ENCODE measurements around the gene HOXA9.
A peak's percentile ranks its signal among the peaks of the same experiment; 100 is the strongest.

The HOXA9 gene

DNA sequence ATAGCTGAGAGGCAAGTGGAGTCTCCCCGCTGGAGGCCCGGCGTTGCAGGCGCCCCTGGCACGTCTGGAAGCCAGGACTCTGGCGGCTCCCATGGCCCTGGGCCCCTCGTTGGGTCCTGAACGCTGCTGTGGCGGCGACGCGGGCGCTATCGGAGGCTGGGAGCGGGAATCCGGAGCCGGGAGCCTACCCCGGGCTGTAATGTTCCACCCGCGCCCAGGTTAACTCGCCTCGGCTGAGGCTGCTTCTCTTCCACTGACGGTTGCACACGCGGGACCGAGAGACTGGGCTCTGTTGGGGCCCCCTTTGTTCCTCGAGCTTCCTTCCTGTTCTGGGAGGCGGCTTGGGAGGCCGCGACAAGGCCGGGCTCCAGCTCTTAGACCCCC, 20.6 kb downstream of the HOXA9 start:
- in situ Hi-C loops (cut with MboI; ENCODE audit: low pct_unique_long_range_greater_than_20kb, low sequenced_read_pairs, unreplicated experiment), result no loop called here

DNA sequence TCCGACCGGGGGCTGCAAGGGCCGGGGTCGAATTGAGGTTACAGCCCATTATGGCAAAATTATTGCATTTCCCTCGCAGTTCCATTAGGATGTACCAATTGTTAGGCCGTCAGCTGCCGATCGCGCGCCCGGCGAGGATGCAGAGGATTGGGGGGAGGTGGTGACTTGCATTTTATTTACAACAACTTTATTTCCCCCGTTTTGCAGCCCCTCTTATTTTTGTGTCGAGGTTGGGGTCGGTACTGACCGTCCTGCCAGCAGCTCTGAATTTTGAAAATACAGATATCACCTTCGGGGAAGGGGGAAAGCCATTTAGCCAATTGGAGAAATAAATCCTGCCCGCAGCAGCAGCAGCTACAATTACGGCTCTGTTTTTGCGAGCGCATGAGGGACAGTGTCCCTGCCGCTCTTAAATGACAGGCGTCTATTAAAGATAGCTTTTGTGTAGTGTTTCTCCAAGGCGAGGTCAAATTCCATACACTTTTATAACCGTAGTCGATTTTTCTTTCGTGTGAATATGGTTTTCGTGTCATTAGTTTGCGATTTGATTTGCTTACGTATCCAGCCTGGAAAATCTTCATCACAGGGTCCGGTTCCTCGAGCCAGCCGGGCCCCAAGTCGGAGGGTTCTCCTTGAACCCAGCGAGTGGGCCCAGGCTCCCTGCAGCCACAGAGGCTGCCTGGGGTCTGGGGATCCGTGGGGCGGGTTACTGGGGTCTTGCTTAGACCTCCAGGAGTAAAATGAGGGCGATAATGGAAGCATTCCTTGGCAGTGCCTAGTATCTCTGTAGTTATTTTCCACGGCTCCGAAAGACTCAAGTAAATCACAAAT, 21.2 kb downstream of the HOXA9 start:
- in situ Hi-C loops (cut with MboI; ENCODE audit: low pct_unique_long_range_greater_than_20kb, low sequenced_read_pairs, unreplicated experiment), result no loop called here
- TF ChIP-seq, protein P1, sequence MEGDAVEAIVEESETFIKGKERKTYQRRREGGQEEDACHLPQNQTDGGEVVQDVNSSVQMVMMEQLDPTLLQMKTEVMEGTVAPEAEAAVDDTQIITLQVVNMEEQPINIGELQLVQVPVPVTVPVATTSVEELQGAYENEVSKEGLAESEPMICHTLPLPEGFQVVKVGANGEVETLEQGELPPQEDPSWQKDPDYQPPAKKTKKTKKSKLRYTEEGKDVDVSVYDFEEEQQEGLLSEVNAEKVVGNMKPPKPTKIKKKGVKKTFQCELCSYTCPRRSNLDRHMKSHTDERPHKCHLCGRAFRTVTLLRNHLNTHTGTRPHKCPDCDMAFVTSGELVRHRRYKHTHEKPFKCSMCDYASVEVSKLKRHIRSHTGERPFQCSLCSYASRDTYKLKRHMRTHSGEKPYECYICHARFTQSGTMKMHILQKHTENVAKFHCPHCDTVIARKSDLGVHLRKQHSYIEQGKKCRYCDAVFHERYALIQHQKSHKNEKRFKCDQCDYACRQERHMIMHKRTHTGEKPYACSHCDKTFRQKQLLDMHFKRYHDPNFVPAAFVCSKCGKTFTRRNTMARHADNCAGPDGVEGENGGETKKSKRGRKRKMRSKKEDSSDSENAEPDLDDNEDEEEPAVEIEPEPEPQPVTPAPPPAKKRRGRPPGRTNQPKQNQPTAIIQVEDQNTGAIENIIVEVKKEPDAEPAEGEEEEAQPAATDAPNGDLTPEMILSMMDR (IDR thresholded peaks at IDR 0.05; ENCODE audit: extremely low read depth, insufficient read depth, missing control alignments), result no peak
- no peak for DNase-seq (ENCODE audit: low spot score)

More for the DNA sequence above, 20.6 kb downstream of the HOXA9 start:
- DNase-seq (ENCODE audit: low spot score), result no peak
- TF ChIP-seq, protein P1 (IDR thresholded peaks at IDR 0.05; ENCODE audit: extremely low read depth, insufficient read depth, missing control alignments), result no peak

DNA sequence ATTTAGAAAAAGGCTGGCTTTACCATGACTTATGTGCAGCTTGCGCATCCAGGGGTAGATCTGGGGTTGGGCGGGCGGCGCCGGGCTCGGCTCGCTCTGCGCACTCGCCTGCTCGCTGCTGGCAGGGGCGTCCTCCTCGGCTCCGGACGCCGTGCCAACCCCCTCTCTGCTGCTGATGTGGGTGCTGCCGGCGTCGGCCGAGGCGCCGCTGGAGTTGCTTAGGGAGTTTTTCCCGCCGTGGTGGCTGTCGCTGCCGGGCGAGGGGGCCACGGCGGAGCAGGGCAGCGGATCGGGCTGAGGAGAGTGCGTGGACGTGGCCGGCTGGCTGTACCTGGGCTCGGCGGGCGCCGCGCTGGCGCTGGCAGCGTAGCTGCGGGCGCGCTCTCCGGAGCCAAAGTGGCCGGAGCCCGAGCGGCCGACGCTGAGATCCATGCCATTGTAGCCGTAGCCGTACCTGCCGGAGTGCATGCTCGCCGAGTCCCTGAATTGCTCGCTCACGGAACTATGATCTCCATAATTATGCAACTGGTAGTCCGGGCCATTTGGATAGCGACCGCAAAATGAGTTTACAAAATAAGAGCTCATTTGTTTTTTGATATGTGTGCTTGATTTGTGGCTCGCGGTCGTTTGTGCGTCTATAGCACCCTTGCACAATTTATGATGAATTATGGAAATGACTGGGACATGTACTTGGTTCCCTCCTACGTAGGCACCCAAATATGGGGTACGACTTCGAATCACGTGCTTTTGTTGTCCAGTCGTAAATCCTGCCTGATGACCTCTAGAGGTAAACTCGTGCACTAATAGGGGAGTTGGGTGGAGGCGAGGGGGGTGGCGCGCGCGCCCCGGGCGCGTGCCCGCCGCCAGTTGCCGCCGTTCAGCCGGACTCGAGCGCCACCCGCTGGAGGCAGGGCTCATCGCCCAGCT, 22.1 kb downstream of the HOXA9 start, which contains the start of gene HOXA5:
TSS of gene HOXA5 (minus strand) at position 659 of the 927 bp plus-strand sequence. CDS start at position 585, 74 bp downstream.
- TF ChIP-seq, protein P1 (IDR thresholded peaks at IDR 0.05; ENCODE audit: extremely low read depth, insufficient read depth, missing control alignments), result peak; percentile 13
- no peak for DNase-seq (ENCODE audit: low spot score)
- in situ Hi-C loops (cut with MboI; ENCODE audit: low pct_unique_long_range_greater_than_20kb, low sequenced_read_pairs, unreplicated experiment), result no loop called here

DNA sequence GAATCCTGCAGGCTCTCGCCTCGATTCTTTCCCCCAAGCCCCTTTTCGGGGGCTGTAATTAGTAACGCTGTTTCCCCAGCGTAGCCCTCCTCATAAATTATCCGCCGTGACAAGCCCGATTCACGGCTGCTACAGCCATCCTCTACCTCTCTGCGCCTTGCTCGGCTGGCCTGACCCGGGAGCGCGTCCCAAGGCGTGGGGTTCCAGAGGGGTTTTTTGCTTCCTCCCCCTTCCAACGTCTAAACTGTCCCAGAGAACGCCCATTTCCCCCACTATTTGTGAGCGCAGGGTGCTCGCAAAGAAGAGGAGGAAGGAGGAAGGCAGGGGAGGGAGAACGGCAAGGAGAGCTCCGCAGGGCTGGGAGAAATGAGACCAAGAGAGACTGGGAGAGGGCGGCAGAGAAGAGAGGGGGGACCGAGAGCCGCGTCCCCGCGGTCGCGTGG, 22.7 kb downstream of the HOXA9 start:
- no peak for DNase-seq (ENCODE audit: low spot score)
- in situ Hi-C loops (cut with MboI; ENCODE audit: low pct_unique_long_range_greater_than_20kb, low sequenced_read_pairs, unreplicated experiment), result no loop called here
- TF ChIP-seq, protein P1 (IDR thresholded peaks at IDR 0.05; ENCODE audit: extremely low read depth, insufficient read depth, missing control alignments), result no peak

DNA sequence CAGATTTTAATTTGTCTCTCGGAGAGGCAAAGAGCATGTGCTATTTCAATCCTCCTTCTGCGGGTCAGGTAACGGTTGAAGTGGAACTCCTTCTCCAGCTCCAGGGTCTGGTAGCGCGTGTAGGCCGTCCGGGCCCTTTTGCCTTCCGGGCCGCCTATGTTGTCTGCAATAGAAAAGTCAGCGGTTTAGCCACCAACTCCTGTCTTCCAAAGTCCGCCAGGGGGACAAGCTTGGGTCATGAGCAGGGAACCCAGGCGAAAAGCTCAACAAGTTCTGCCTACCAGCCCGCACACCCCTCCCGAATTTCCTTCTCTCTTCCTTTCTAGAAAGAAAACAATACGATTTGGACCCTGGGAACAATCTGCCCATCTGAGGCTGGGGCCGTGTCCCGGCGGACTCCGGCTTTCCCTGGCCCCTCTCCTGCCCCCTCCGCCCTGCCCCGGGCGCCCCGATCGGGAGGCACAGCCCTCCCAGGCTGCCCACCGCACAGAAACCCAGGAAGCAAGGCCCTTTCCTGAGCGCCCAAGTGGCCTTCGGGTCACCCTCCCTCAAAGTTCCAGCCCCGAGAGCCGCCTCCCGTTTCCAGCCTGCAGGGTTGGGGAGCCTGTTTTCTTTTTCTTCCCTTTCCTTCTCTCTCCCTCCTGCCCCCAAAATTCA, 23.3 kb downstream of the HOXA9 start:
- in situ Hi-C loops (cut with MboI; ENCODE audit: low pct_unique_long_range_greater_than_20kb, low sequenced_read_pairs, unreplicated experiment), result no loop called here

More for the DNA sequence above, 23.3 kb downstream of the HOXA9 start:
- TF ChIP-seq, protein P1 (IDR thresholded peaks at IDR 0.05; ENCODE audit: extremely low read depth, insufficient read depth, missing control alignments), result no peak
- no peak for DNase-seq (ENCODE audit: low spot score)
